Mucosa of descending colon (tissue), 3 donors: Measurements from ENCODE around the gene RFNG. TPM values are rescaled to one million over a fixed set of nuclear protein-coding genes. Genes with fewer than 3 reads are reported as not detected.

Experiments used
- ATAC-seq: fragments of 200-7000 bp; cut with Tn5 transposase; one replicate; pipeline ENCODE4 v1.9.1; 2020; ENCODE audit warnings: mild to moderate bottlenecking, moderate library complexity
- DNase-seq, 3 donors: peaks; one replicate each; pipeline ENCODE4 v3.0.0-alpha.2; 2020
- H3K36me3 ChIP-seq: fragments of 200-600 bp; one replicate; pipeline ENCODE4 v1.8.0; 2021; ENCODE audit warnings: low read depth, mild to moderate bottlenecking
- H3K4me1 ChIP-seq: fragments of 200-600 bp; one replicate; pipeline ENCODE4 v1.8.0; 2021; ENCODE audit warnings: low read depth, mild to moderate bottlenecking
- H3K4me3 ChIP-seq: fragments of 200-600 bp; one replicate; pipeline ENCODE4 v1.8.0; 2021; ENCODE audit warnings: mild to moderate bottlenecking
- H3K9me3 ChIP-seq: fragments of 200-600 bp; one replicate; pipeline ENCODE4 v1.8.0; 2021; ENCODE audit warnings: mild to moderate bottlenecking
- CTCF ChIP-seq: fragments of 200-600 bp; IDR thresholded peaks from one replicate; pipeline ENCODE4 v1.8.0; 2022; ENCODE audit warnings: antibody characterized with exemption, mild to moderate bottlenecking
- intact Hi-C, 2 donors: fragments of 100-400 bp; cut with DNase I in 1 of 2; cut with micrococcal nuclease in 1 of 2; formaldehyde crosslinking; loops; one replicate each; pipeline versions ENCODE4 v1.11.0 to v1.11.1; 2022; cut with DNase I, micrococcal nuclease
- total RNA-seq, 3 donors: library from RNA; stranded (reverse); fragmentation: NEBNext Ultra II Directional in 2 of 3; extraction: Animal tissue kit (Norgen Biotek cat#: 25700) in 2 of 3; gene quantifications; one replicate each; pipeline versions ENCODE4 v1.2.1 to v1.2.4, GENCODE V29; 2021 to 2023
- donor health status: DM: no; HTN: no; CAD: no; lungs with moderate emphysema.
- donor health status: DM: no; HTN: no; CAD: no.
- donor health status: DM: no; HTN: yes; CAD: no.

Gene RFNG
- total RNA-seq, 3 donors from 2014 or later: 30.7 to 37.9 (median 30.9) TPM

GRCh38 chr17:82028966-82029365 lies 22.6 kb downstream of the RFNG start:
- intact Hi-C loops: no loop called here
- H3K4me3 ChIP-seq: no peak overlapping the region
- DNase-seq: no peak
- peaks cover 16% of the 10 kb centered on the region for H3K4me1 ChIP-seq
- ATAC-seq: no peak
- H3K9me3 ChIP-seq: no peaks in the 10 kb centered on the region
- TF ChIP-seq CTCF: no peak
- no peaks in the 10 kb centered on the region for H3K36me3 ChIP-seq

GRCh38 chr17:82028246-82028645 lies 23.4 kb downstream of the RFNG start:
- no peaks in the 10 kb centered on the region for H3K36me3 ChIP-seq
- ATAC-seq: no peak
- H3K4me3 ChIP-seq: no peak overlapping the region
- no peak for TF ChIP-seq CTCF
- intact Hi-C loops: no loop called here
- no peaks in the 10 kb centered on the region for H3K9me3 ChIP-seq
- peaks cover 20% of the 10 kb centered on the region for H3K4me1 ChIP-seq
- no peak for DNase-seq

DNA sequence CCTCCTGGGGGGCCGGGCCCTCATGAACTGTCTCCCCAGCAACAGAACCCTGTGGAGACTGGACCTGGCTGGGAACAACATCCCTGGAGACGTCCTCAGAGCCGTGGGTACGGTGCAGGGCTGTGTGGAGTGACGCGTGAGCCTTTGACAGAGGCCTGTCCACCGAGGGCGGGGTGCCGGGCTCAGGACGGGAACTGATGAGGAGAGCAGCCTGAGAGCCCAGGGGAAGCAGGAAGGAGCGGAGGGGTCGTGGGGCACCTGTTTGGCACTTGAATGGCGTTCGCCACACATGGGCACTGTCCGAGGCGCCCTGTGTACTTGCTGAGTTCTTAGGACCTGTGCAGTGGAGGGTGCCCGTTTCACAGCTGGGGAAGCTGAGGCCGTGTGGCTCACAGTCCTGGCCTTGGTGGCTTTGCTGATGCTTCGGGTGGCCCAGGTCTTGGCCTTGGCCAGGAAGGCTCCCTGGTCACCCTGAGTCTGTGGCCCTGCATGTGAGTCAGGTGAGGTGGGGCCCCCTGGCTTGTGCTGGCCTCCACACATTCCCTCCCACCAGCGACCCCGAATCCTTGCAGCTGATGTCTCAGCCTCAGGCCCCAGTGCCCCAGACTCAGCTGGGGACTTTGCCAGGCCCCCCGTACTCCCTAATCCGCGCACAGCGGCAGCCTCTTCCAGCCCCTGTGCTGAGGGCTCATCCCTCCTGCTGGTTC lies 26.1 kb downstream of the RFNG start:
- Histone ChIP-seq H3K36me3 (no peaks in the 10 kb centered on the region), H3K4me1 (peaks cover 26% of the 10 kb centered on the region), H3K9me3 (no peaks in the 10 kb centered on the region), H3K4me3 (no peak overlapping the region)
- DNase-seq (no peak), ATAC-seq (no peak)
- intact Hi-C loops: no loop called here
- no peak for TF ChIP-seq CTCF

DNA sequence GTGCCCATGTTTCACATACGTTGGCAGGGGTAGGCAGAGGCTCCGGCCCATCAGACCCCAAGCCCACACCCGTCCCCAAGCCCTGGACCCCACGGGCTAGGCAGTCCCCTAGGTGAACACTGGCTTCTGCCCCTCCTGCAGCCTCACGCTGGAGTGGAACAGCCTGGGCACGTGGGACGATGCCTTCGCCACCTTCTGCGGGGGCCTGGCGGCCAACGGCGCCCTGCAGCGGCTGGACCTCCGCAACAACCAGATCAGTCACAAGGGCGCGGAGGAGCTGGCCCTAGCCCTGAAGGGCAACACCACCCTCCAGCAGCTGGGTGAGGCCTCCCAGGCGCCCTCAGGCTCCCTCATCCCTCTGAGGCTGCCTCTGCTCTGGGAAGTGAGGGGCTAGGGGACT lies 26.8 kb downstream of the RFNG start:
- intact Hi-C loops: no loop called here
- peaks cover 24% of the 10 kb centered on the region for H3K4me1 ChIP-seq
- DNase-seq: no peak
- H3K36me3 ChIP-seq: no peaks in the 10 kb centered on the region
- ATAC-seq: no peak
- H3K9me3 ChIP-seq: no peaks in the 10 kb centered on the region
- TF ChIP-seq CTCF: no peak
- no peak overlapping the region for H3K4me3 ChIP-seq

DNA sequence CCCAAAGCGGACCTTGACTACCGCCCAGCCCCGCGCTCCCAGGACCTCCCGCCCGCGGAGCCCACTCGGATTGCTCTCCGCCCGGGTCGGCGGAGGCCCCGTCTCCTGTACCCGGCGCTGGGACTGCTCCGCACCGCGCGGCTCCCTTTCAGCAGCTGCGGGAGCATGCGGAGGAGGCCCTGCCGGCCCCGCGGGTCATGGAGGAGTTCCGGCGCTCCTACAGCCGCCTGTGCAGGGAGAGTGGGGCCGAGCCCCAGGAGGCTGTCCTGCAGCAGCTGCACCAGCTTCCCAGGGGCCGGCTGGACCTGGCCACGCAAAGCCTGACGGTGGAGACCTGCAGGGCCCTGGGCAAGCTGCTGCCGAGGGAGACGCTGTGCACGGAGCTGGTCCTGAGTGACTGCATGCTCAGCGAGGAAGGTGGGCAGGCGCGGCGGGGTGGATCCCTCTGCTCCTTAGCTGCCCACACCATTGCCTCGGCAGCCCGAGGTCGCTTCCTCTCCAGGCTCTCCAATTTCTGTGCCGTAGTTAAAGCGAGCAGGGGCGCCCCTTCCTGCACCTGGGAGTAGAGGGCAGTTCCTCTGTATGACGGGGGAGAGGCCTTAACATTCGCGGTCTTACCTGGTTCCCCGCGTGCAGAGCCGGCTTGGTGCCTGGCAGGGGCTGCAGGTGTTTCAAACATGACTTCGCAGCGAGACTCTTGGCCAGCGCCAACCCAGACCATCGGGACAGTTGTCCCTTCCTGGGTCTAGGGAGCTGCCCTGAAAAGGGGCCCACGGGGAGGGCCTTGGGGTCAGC lies 28.0 kb downstream of the RFNG start:
- Histone ChIP-seq H3K4me1 (peaks cover 26% of the 10 kb centered on the region), H3K9me3 (no peaks in the 10 kb centered on the region), H3K4me3 (peak overlapping the region; percentile 37), H3K36me3 (no peaks in the 10 kb centered on the region)
- no peak for TF ChIP-seq CTCF
- intact Hi-C loops: no loop called here
- peak; percentile 12 for ATAC-seq
- DNase-seq: peak in 1 of 3 donors; percentile 74
